Neuronal stem cell (in vitro differentiated cells): Measurements from ENCODE around the gene IFNG.

Source experiments
- DNase-seq: peaks from one replicate; pipeline ENCODE4 v3.0.0-alpha.2; 2013; ENCODE audit warnings: low spot score
- H2AFZ ChIP-seq: one replicate; pipeline ENCODE4 v1.6.1; 2013; ENCODE audit warnings: mild to moderate bottlenecking, low read length, inconsistent platforms
- H2AK5ac ChIP-seq: 2 replicates; pipeline ENCODE4 v1.6.1; 2013; ENCODE audit warnings: low read depth, mild to moderate bottlenecking, inconsistent platforms, low read length, moderate library complexity, mixed read lengths
- H2BK120ac ChIP-seq: 2 replicates; pipeline ENCODE4 v1.6.1; 2013; ENCODE audit warnings: low read depth, mild to moderate bottlenecking, inconsistent platforms, low read length, moderate library complexity, mixed read lengths
- H2BK12ac ChIP-seq: one replicate; pipeline ENCODE4 v1.6.1; 2013; ENCODE audit warnings: low read length, inconsistent platforms
- H2BK15ac ChIP-seq: 2 replicates; pipeline ENCODE4 v1.6.1; 2013; ENCODE audit warnings: mild to moderate bottlenecking, low read length, inconsistent platforms, mixed read lengths
- H2BK5ac ChIP-seq: one replicate; pipeline ENCODE4 v1.6.1; 2013; ENCODE audit warnings: inconsistent platforms, mild to moderate bottlenecking, low read length, moderate library complexity
- H3K14ac ChIP-seq: one replicate; pipeline ENCODE4 v1.6.1; 2013; ENCODE audit warnings: low read length, inconsistent platforms
- H3K18ac ChIP-seq: 2 replicates; pipeline ENCODE4 v1.6.1; 2013; ENCODE audit warnings: low read length, inconsistent platforms
- H3K23ac ChIP-seq: 2 replicates; pipeline ENCODE4 v1.6.1; 2013; ENCODE audit warnings: low read depth, mild to moderate bottlenecking, mixed read lengths, low read length, inconsistent platforms; ENCODE audit not compliant: poor library complexity
- H3K27ac ChIP-seq: replicated peaks from 3 replicates; pipeline ENCODE4 v1.5.1; 2013; ENCODE audit warnings: low read length, inconsistent platforms
- H3K27me3 ChIP-seq, 3 experiments: 2 replicates each; pipeline ENCODE4 v1.6.1; 2013; ENCODE audit warnings: low read length in 3 of 3, mild to moderate bottlenecking in 2 of 3, inconsistent platforms in 1 of 3, low read depth in 1 of 3, mixed read lengths in 1 of 3, moderate library complexity in 1 of 3; ENCODE audit not compliant: control insufficient read depth in 3 of 3, insufficient read depth in 3 of 3
- H3K36me3 ChIP-seq, 2 donors: replicated peaks in 1 of 2; 2 replicates each; pipeline ENCODE4 v1.6.1; 2013; ENCODE audit warnings: low read length in 2 of 2; ENCODE audit not compliant: control insufficient read depth in 2 of 2, insufficient read depth in 2 of 2
- H3K4ac ChIP-seq: 2 replicates; pipeline ENCODE4 v1.6.1; 2013; ENCODE audit warnings: inconsistent platforms, mild to moderate bottlenecking, low read length, moderate library complexity
- H3K4me1 ChIP-seq, 2 donors: 1 replicate in 1 of 2; 2 replicates in 1 of 2; pipeline ENCODE4 v1.6.1; 2013; ENCODE audit warnings: low read length in 2 of 2, low read depth in 1 of 2; ENCODE audit not compliant: control insufficient read depth in 2 of 2, insufficient read depth in 1 of 2
- H3K4me2 ChIP-seq: one replicate; pipeline ENCODE4 v1.6.1; 2013; ENCODE audit warnings: mild to moderate bottlenecking, low read length, inconsistent platforms; ENCODE audit not compliant: insufficient read depth, poor library complexity, severe bottlenecking
- H3K4me3 ChIP-seq, 2 donors: 2 replicates each; pipeline ENCODE4 v1.5.1; 2013; ENCODE audit warnings: low read length in 2 of 2, mild to moderate bottlenecking in 2 of 2, inconsistent platforms in 1 of 2, moderate library complexity in 1 of 2
- H3K79me1 ChIP-seq: one replicate; pipeline ENCODE4 v1.6.1; 2013; ENCODE audit warnings: low read depth, mild to moderate bottlenecking, inconsistent platforms, low read length, moderate library complexity
- H3K9ac ChIP-seq: one replicate; pipeline ENCODE4 v1.6.1; 2013; ENCODE audit warnings: mild to moderate bottlenecking, low read depth, low read length, inconsistent platforms; ENCODE audit not compliant: poor library complexity
- H3K9me3 ChIP-seq, 2 donors: replicated peaks in 1 of 2; 2 replicates each; pipeline versions ENCODE3 to v1.6.1; 2013; ENCODE audit warnings: low read length in 2 of 2, mild to moderate bottlenecking in 2 of 2, inconsistent platforms in 1 of 2, low read depth in 1 of 2, mixed read lengths in 1 of 2, moderate library complexity in 1 of 2; ENCODE audit not compliant: control insufficient read depth in 2 of 2, insufficient read depth in 1 of 2
- H4K8ac ChIP-seq: one replicate; pipeline ENCODE4 v1.6.1; 2013; ENCODE audit warnings: low read depth, mild to moderate bottlenecking, inconsistent platforms, low read length, moderate library complexity
- H4K91ac ChIP-seq: one replicate; pipeline ENCODE4 v1.6.1; 2013; ENCODE audit warnings: low read length, low read depth, mild to moderate bottlenecking, inconsistent platforms; ENCODE audit not compliant: poor library complexity
- WGBS, 2 donors: extraction: QIAGEN DNeasy Blood & Tissue Kit; methylation state at CpG; one replicate each; pipeline ENCODE4 v1.1.7; 2013; ENCODE audit warnings: missing lambda C conversion rate in 2 of 2, mixed read lengths in 1 of 2; ENCODE audit not compliant: insufficient read length in 2 of 2, insufficient replicate concordance in 1 of 2; ENCODE audit errors: extremely low coverage in 2 of 2; 5-methylcytosine and 5-hydroxymethylcytosine counted together

Gene IFNG

DNA sequence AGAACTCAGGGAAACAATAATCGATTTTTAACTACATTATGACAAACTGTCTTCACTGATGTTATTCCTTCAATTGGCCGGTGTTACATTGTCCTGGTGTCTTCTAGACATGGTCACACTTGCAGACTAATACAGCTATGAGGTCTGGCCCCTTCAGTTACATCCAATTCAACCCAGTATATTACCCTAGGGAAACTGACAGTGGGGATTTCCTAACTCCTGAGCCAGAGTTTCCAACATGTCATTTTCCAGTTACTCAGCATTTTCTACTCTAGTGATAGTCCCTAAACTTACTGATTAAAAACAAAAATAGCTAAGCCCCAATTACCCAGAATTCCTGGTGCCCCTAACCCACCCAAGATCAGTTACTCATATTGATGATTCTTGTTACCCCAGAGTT, 21.1 kb downstream of the IFNG start:
- Histone ChIP-seq H3K9me3 (no peaks in the 10 kb centered on the region), H2AFZ (no peak overlapping the region), H3K9ac (no peak overlapping the region), H3K4ac (no peak overlapping the region), H2BK120ac (no peak overlapping the region), H4K91ac (no peak overlapping the region), H3K14ac (no peak overlapping the region), H4K8ac (no peak overlapping the region), H2BK15ac (no peak overlapping the region), H3K27me3 (no peaks in the 10 kb centered on the region), H2BK12ac (no peak overlapping the region), H3K18ac (no peak overlapping the region), H2AK5ac (no peak overlapping the region), H3K4me2 (no peak overlapping the region), H3K27ac (no peak overlapping the region), H3K36me3 (no peaks in the 10 kb centered on the region), H3K4me3 (no peak overlapping the region), H2BK5ac (no peak overlapping the region), H3K79me1 (no peaks in the 10 kb centered on the region), H3K4me1 (no peaks in the 10 kb centered on the region), H3K23ac (no peak overlapping the region)
- WGBS, 2 donors = no CpG with 5 or more reads among the region's 2 CpGs
- DNase-seq = no peak

DNA sequence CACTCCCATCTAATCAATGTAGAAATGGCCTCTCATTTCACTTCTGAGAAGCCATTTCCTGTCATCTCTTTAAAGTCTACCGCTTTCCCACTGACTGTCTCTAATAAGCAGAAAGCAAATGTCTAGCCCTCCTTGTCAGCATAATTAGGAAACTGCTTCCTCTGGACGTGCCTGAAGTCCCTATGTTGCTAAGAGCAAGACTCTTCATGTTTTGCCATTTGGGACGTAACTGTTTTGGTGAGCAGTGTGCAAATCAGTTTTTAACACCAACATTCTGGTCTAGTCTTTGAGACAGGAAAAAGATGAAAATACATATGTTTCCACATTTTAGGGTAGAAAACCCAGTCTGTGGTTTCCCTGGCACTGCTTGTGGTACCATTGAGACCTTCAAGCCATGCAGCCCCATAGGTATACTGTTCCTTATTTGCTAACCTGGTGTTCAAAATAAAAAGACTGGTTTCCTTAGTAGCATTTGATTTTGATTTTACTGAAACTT, 22.2 kb downstream of the IFNG start:
- no CpG with 5 or more reads among the region's 3 CpGs for WGBS, 2 donors
- H3K4me2 ChIP-seq = no peak overlapping the region
- H4K8ac ChIP-seq = no peak overlapping the region
- no peak overlapping the region for H3K18ac ChIP-seq
- H2BK12ac ChIP-seq = no peak overlapping the region
- H3K9me3 ChIP-seq = no peaks in the 10 kb centered on the region
- H2AK5ac ChIP-seq = no peak overlapping the region
- H3K23ac ChIP-seq = no peak overlapping the region
- no peak overlapping the region for H3K27ac ChIP-seq
- no peak overlapping the region for H2BK5ac ChIP-seq
- no peaks in the 10 kb centered on the region for H3K36me3 ChIP-seq
- no peak overlapping the region for H2BK120ac ChIP-seq
- H3K9ac ChIP-seq = no peak overlapping the region
- DNase-seq = no peak
- H4K91ac ChIP-seq = no peak overlapping the region
- H3K14ac ChIP-seq = no peak overlapping the region
- no peak overlapping the region for H3K4ac ChIP-seq
- H3K79me1 ChIP-seq = no peaks in the 10 kb centered on the region
- no peaks in the 10 kb centered on the region for H3K27me3 ChIP-seq
- H2BK15ac ChIP-seq = no peak overlapping the region
- H3K4me3 ChIP-seq = no peak overlapping the region
- no peak overlapping the region for H2AFZ ChIP-seq
- H3K4me1 ChIP-seq = no peaks in the 10 kb centered on the region

DNA sequence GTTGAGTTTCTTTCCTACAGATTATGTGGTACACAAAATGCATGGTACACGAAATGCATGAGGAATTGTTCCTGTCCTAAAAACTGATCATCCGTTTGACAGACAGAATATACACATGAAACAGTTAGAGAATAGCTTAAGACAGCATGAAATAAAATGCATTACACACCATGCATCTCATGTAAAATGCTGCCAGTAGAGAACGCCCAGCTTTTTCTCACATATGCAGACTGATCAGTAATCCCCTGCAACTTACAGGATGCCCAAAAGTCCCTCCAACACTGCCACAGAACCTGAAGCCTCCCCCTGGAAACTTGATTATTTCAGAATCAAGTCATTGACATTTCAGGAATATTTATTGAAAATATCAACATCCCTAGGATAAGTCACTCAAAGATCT, 24.0 kb downstream of the IFNG start:
- Histone ChIP-seq H3K18ac (no peak overlapping the region), H2BK120ac (no peak overlapping the region), H3K4me3 (no peak overlapping the region), H3K4ac (no peak overlapping the region), H4K8ac (no peak overlapping the region), H3K14ac (no peak overlapping the region), H2BK15ac (no peak overlapping the region), H3K4me1 (no peaks in the 10 kb centered on the region), H3K36me3 (no peaks in the 10 kb centered on the region), H2BK12ac (no peak overlapping the region), H3K27me3 (no peaks in the 10 kb centered on the region), H2AFZ (no peak overlapping the region), H2BK5ac (no peak overlapping the region), H3K4me2 (no peak overlapping the region), H3K27ac (no peak overlapping the region), H3K23ac (no peak overlapping the region), H2AK5ac (no peak overlapping the region), H3K9me3 (no peaks in the 10 kb centered on the region), H3K9ac (no peak overlapping the region), H3K79me1 (no peaks in the 10 kb centered on the region), H4K91ac (no peak overlapping the region)
- no peak for DNase-seq
- no CpG with 5 or more reads among the region's 3 CpGs for WGBS, 2 donors

DNA sequence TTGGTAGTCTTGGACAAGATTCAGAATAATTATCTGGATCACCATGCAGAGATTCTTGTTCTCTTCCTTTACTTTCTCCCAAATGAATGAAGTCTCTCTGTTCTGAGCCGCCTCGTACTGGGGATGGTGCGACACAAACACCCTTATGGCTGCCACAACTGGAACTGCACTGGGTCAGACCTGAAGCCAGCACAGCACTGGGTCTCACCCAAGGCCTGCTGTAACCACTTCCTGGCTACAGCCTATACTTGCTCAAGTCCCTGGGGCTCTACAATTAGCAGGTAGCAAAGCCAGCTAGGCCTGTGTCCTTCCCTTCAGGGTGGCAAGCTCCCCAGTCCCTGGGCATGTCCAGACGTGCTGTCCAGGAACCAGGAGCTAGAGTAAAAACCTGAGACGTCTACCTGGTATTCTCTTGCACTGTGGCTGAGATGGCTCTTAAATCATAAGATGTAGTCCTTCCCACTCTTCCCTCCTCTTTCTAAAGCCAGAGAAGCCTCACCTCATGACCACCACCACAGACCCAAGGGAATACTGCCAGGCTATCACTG, 27.6 kb downstream of the IFNG start:
- no peak overlapping the region for H3K4me2 ChIP-seq
- no peak overlapping the region for H3K27ac ChIP-seq
- WGBS, 2 donors = no CpG with 5 or more reads among the region's 5 CpGs
- H3K9me3 ChIP-seq = no peaks in the 10 kb centered on the region
- H2AK5ac ChIP-seq = no peak overlapping the region
- no peak overlapping the region for H3K4ac ChIP-seq
- no peaks in the 10 kb centered on the region for H3K4me1 ChIP-seq
- H3K36me3 ChIP-seq = no peaks in the 10 kb centered on the region
- H2BK120ac ChIP-seq = no peak overlapping the region
- H2BK12ac ChIP-seq = no peak overlapping the region
- no peak overlapping the region for H3K18ac ChIP-seq
- no peaks in the 10 kb centered on the region for H3K79me1 ChIP-seq
- H4K91ac ChIP-seq = no peak overlapping the region
- H2BK15ac ChIP-seq = no peak overlapping the region
- H3K27me3 ChIP-seq = no peaks in the 10 kb centered on the region
- H2BK5ac ChIP-seq = no peak overlapping the region
- H3K9ac ChIP-seq = no peak overlapping the region
- H4K8ac ChIP-seq = no peak overlapping the region
- no peak for DNase-seq
- H3K14ac ChIP-seq = no peak overlapping the region
- H2AFZ ChIP-seq = no peak overlapping the region
- no peak overlapping the region for H3K23ac ChIP-seq
- H3K4me3 ChIP-seq = no peak overlapping the region
